ENCODE data around the gene THAP7. TPM values are rescaled to one million over a fixed set of nuclear protein-coding genes. Genes with fewer than 3 reads are reported as not detected.

THAP7 gene
- total and polyA plus RNA-seq, 2 of the 13 experiments (the other 11 are each of a cell fraction or from before 2014, with no cell fraction given) = 13.0 to 25.5 TPM

DNA sequence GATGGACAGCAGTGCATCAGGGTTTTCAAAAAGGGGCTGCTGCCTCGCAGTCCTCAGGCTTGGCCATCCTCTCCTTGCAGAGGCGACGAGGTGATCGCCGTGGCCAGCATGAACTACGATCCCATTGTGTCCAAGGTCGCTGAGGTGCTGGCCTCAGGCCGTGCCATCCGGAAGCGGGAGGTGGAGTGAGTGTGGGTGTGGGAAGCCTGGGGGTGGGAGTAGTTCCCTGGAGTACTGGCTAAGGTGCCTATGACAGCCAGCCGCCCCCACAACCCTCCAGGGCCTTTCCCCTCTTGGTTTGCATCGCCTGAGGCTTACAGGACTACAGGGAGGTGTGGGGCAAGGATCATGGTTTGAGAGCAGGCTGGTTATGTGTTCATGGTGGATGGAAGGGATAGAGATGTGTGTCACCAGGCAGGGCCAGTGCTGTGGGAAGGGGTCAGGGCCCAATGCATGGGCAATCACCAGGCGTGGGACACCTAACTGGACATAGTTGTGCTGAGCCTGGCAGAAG is 21.9 kb downstream of the THAP7 start (continued):
- TF ChIP-seq ZMYM4 (CRISPR knock-in tag; IDR thresholded peaks at IDR 0.05) (peak; percentile 64), TARDBP (CRISPR knock-in tag; IDR thresholded peaks at IDR 0.05) (peak; percentile 60; the same call in 1 of the 2 replicates), MTA1 (CRISPR knock-in tag; IDR thresholded peaks at IDR 0.05; ENCODE audit: borderline replicate concordance) (peak; percentile 47; the same call in 1 of the 2 replicates), ZNF510 (CRISPR knock-in tag; IDR thresholded peaks at IDR 0.05; ENCODE audit: low read depth) (no peak), PCBP2 (optimal IDR thresholded peaks at IDR 0.05; ENCODE audit: low read depth, low read length, poor library complexity, severe bottlenecking) (no peak), NR2F1 (CRISPR knock-in tag; IDR thresholded peaks at IDR 0.05) (peak in 1 of 2 experiments; percentile 74; a peak in 1 of 4 replicates), ZNF670 (CRISPR knock-in tag; IDR thresholded peaks at IDR 0.05; ENCODE audit: borderline replicate concordance) (no peak), PHB2 (IDR thresholded peaks at IDR 0.05; ENCODE audit: partially characterized antibody) (no peak), EP300 (IDR thresholded peaks at IDR 0.05; ENCODE audit: low read depth in 2 of 2, low read length in 2 of 2) (0 out of 4 replicates have a peak, but pooled peaks of 1 of the 2 experiments have one; percentile 9), EP300 (CRISPR knock-in tag; IDR thresholded peaks at IDR 0.05; ENCODE audit: borderline replicate concordance) (no peak; the same call in 1 of the 2 replicates), RFX5 (IDR thresholded peaks at IDR 0.05; ENCODE audit: low read depth, low read length) (no peak), KDM4B (CRISPR knock-in tag; IDR thresholded peaks at IDR 0.05) (0 out of 2 replicates have a peak, but pooled peaks have one; percentile 17), ZNF816 (CRISPR knock-in tag; IDR thresholded peaks at IDR 0.05; ENCODE audit: borderline replicate concordance) (no peak), MTA3 (CRISPR knock-in tag; IDR thresholded peaks at IDR 0.05) (no peak), NRL (CRISPR knock-in tag; IDR thresholded peaks at IDR 0.05; ENCODE audit: borderline replicate concordance) (peak; percentile 55; the same call in 1 of the 2 replicates), CENPT (CRISPR knock-in tag; IDR thresholded peaks at IDR 0.05; ENCODE audit: low read depth) (no peak), ZBTB7A (CRISPR knock-in tag; IDR thresholded peaks at IDR 0.05) (peak; percentile 60; the same call in 1 of the 2 replicates), FOSL1 (CRISPR knock-in tag; IDR thresholded peaks at IDR 0.05; ENCODE audit: borderline replicate concordance) (no peak), YEATS4 (CRISPR knock-in tag; IDR thresholded peaks at IDR 0.05; ENCODE audit: borderline replicate concordance) (0 out of 2 replicates have a peak, but pooled peaks have one; percentile 54), ZNF468 (CRISPR knock-in tag; IDR thresholded peaks at IDR 0.05) (no peak), ATF7-NPFF (CRISPR knock-in tag; IDR thresholded peaks at IDR 0.05; ENCODE audit: low read depth) (no peak), FOXC1 (CRISPR knock-in tag; IDR thresholded peaks at IDR 0.05; ENCODE audit: borderline replicate concordance) (peak; percentile 57)
- TF ChIP-seq, protein P1, sequence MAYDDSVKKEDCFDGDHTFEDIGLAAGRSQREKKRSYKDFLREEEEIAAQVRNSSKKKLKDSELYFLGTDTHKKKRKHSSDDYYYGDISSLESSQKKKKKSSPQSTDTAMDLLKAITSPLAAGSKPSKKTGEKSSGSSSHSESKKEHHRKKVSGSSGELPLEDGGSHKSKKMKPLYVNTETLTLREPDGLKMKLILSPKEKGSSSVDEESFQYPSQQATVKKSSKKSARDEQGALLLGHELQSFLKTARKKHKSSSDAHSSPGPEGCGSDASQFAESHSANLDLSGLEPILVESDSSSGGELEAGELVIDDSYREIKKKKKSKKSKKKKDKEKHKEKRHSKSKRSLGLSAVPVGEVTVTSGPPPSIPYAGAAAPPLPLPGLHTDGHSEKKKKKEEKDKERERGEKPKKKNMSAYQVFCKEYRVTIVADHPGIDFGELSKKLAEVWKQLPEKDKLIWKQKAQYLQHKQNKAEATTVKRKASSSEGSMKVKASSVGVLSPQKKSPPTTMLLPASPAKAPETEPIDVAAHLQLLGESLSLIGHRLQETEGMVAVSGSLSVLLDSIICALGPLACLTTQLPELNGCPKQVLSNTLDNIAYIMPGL (CRISPR knock-in tag; IDR thresholded peaks at IDR 0.05; ENCODE audit: borderline replicate concordance in 1 of 2, low read depth in 1 of 2) = peak in 1 of 2 experiments; percentile 28; a peak in 1 of 4 replicates
- TF ChIP-seq, protein P2, sequence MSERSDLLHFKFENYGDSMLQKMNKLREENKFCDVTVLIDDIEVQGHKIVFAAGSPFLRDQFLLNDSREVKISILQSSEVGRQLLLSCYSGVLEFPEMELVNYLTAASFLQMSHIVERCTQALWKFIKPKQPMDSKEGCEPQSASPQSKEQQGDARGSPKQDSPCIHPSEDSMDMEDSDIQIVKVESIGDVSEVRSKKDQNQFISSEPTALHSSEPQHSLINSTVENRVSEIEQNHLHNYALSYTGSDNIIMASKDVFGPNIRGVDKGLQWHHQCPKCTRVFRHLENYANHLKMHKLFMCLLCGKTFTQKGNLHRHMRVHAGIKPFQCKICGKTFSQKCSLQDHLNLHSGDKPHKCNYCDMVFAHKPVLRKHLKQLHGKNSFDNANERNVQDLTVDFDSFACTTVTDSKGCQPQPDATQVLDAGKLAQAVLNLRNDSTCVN (CRISPR knock-in tag; IDR thresholded peaks at IDR 0.05; ENCODE audit: borderline replicate concordance) = no peak
- TF ChIP-seq, protein P3, sequence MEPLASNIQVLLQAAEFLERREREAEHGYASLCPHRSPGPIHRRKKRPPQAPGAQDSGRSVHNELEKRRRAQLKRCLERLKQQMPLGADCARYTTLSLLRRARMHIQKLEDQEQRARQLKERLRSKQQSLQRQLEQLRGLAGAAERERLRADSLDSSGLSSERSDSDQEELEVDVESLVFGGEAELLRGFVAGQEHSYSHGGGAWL (CRISPR knock-in tag; IDR thresholded peaks at IDR 0.05) = no peak
